Muscle layer of colon (tissue), 2 donors: ENCODE measurements around the gene DBF4.
A peak's percentile ranks its signal among the peaks of the same experiment; 100 is the strongest.
"Not testable (repeated sequence)": the region's sequence is repeated elsewhere in the genome, so short reads cannot be mapped to it uniquely, and the experiment has no call there.

Source experiments
- H3K27ac ChIP-seq: one replicate; pipeline ENCODE4 v1.7.0; 2013; ENCODE audit warnings: low read depth, mild to moderate bottlenecking, low read length, moderate library complexity
- H3K27me3 ChIP-seq, 2 donors: one replicate each; pipeline ENCODE4 v1.7.0; 2013; ENCODE audit warnings: low read length in 2 of 2, mild to moderate bottlenecking in 2 of 2; ENCODE audit not compliant: insufficient read depth in 2 of 2, control insufficient read depth in 1 of 2
- H3K36me3 ChIP-seq: one replicate; pipeline ENCODE4 v1.7.0; 2013; ENCODE audit warnings: mild to moderate bottlenecking, low read length; ENCODE audit not compliant: insufficient read depth
- H3K4me1 ChIP-seq: one replicate; pipeline ENCODE4 v1.7.0; 2013; ENCODE audit warnings: mild to moderate bottlenecking, low read length; ENCODE audit not compliant: insufficient read depth
- H3K4me3 ChIP-seq, 2 donors: one replicate each; pipeline ENCODE4 v1.7.0; 2013; ENCODE audit warnings: low read length in 2 of 2, low read depth in 1 of 2, mild to moderate bottlenecking in 1 of 2, moderate library complexity in 1 of 2
- H3K9ac ChIP-seq: one replicate; pipeline ENCODE4 v1.7.0; 2013; ENCODE audit warnings: low read length
- H3K9me3 ChIP-seq: one replicate; pipeline ENCODE4 v1.7.0; 2013; ENCODE audit warnings: mild to moderate bottlenecking, low read length
- donor health status: abdominal sarcoma.
- donor health status: Adenocarcinoma of cecum.

DBF4 gene

GRCh38 chr7:87895363-87895762 lies 19.1 kb downstream of the DBF4 start:
- Histone ChIP-seq H3K27me3 (no peaks in the 10 kb centered on the region), H3K4me1 (no peaks in the 10 kb centered on the region), H3K27ac (no peak overlapping the region), H3K4me3 (no peak overlapping the region), H3K9me3 (no peaks in the 10 kb centered on the region), H3K9ac (no peak overlapping the region), H3K36me3 (no peaks in the 10 kb centered on the region)

GRCh38 chr7:87899255-87899654 lies 23.0 kb downstream of the DBF4 start:
- H3K36me3 ChIP-seq = no peaks in the 10 kb centered on the region
- no peaks in the 10 kb centered on the region for H3K4me1 ChIP-seq
- H3K27ac ChIP-seq = no peak overlapping the region
- H3K9ac ChIP-seq = no peak overlapping the region
- H3K4me3 ChIP-seq = no peak overlapping the region
- no peaks in the 10 kb centered on the region for H3K27me3 ChIP-seq
- no peaks in the 10 kb centered on the region for H3K9me3 ChIP-seq

GRCh38 chr7:87907136-87907906 lies 31.0 kb downstream of the DBF4 start:
- H3K36me3 ChIP-seq, H3K4me3 ChIP-seq: not testable (repeated sequence)

GRCh38 chr7:87908814-87909213 lies 32.5 kb downstream of the DBF4 start:
- not testable (repeated sequence) for H3K27me3 ChIP-seq, H3K4me3 ChIP-seq, H3K36me3 ChIP-seq, H3K9ac ChIP-seq, H3K4me1 ChIP-seq, H3K27ac ChIP-seq, H3K9me3 ChIP-seq

More at GRCh38 chr7:87907136-87907906, 31.0 kb downstream of the DBF4 start:
- not testable (repeated sequence) for H3K27ac ChIP-seq, H3K4me1 ChIP-seq, H3K27me3 ChIP-seq, H3K9me3 ChIP-seq, H3K9ac ChIP-seq

GRCh38 chr7:87912121-87912520 lies 35.8 kb downstream of the DBF4 start:
- H3K4me1 ChIP-seq = no peaks in the 10 kb centered on the region
- no peak overlapping the region for H3K9ac ChIP-seq
- no peak overlapping the region for H3K27ac ChIP-seq
- H3K9me3 ChIP-seq = no peaks in the 10 kb centered on the region
- H3K27me3 ChIP-seq = no peaks in the 10 kb centered on the region
- H3K36me3 ChIP-seq = no peaks in the 10 kb centered on the region
- no peak overlapping the region for H3K4me3 ChIP-seq

GRCh38 chr7:87918740-87919139 lies 42.4 kb downstream of the DBF4 start:
- no peak overlapping the region for H3K27ac ChIP-seq
- H3K9me3 ChIP-seq = no peaks in the 10 kb centered on the region
- H3K27me3 ChIP-seq = no peaks in the 10 kb centered on the region
- H3K4me3 ChIP-seq = no peak overlapping the region
- H3K4me1 ChIP-seq = no peaks in the 10 kb centered on the region
- H3K9ac ChIP-seq = no peak overlapping the region
- no peaks in the 10 kb centered on the region for H3K36me3 ChIP-seq

- H3K27ac ChIP-seq = no peak overlapping the region
- H3K4me1 ChIP-seq = no peaks in the 10 kb centered on the region
- no peaks in the 10 kb centered on the region for H3K9me3 ChIP-seq
- no peak overlapping the region for H3K4me3 ChIP-seq
- no peaks in the 10 kb centered on the region for H3K27me3 ChIP-seq
- H3K36me3 ChIP-seq = no peaks in the 10 kb centered on the region
- no peak overlapping the region for H3K9ac ChIP-seq
Measured at GRCh38 chr7:87919875-87920274, 43.6 kb downstream of the DBF4 start.

GRCh38 chr7:87920578-87920977 lies 44.3 kb downstream of the DBF4 start:
- Histone ChIP-seq H3K9ac (no peak overlapping the region), H3K36me3 (no peaks in the 10 kb centered on the region), H3K27me3 (no peaks in the 10 kb centered on the region), H3K27ac (no peak overlapping the region), H3K4me3 (no peak overlapping the region), H3K4me1 (no peaks in the 10 kb centered on the region), H3K9me3 (no peaks in the 10 kb centered on the region)

- H3K27me3 ChIP-seq, H3K9ac ChIP-seq, H3K36me3 ChIP-seq, H3K27ac ChIP-seq, H3K4me1 ChIP-seq, H3K9me3 ChIP-seq, H3K4me3 ChIP-seq: not testable (repeated sequence)
Measured at GRCh38 chr7:87922759-87923395, 46.6 kb downstream of the DBF4 start.

- Histone ChIP-seq H3K36me3 (no peaks in the 10 kb centered on the region), H3K4me1 (no peaks in the 10 kb centered on the region), H3K27me3 (no peaks in the 10 kb centered on the region), H3K4me3 (no peak overlapping the region), H3K27ac (no peak overlapping the region), H3K9ac (no peak overlapping the region), H3K9me3 (no peaks in the 10 kb centered on the region)
Measured at GRCh38 chr7:87926581-87927461, 50.5 kb downstream of the DBF4 start.

- Histone ChIP-seq H3K9me3 (no peaks in the 10 kb centered on the region), H3K4me1 (peaks cover 9% of the 10 kb centered on the region), H3K27ac (no peak overlapping the region), H3K27me3 (no peaks in the 10 kb centered on the region), H3K4me3 (peak overlapping the region; percentile 52 to 68), H3K9ac (no peak overlapping the region), H3K36me3 (no peaks in the 10 kb centered on the region)
Measured at GRCh38 chr7:87933605-87933952, 57.3 kb downstream of the DBF4 start.
